HG02981 (cell line): ENCODE measurements around the gene CKAP5.

ENCODE experiments used
- ATAC-seq: cut with Tn5 transposase; IDR thresholded peaks from one replicate; pipeline ENCODE4 v1.9.1; 2021; ENCODE audit warnings: mild to moderate bottlenecking, moderate library complexity; ENCODE audit not compliant: unreplicated experiment

Gene CKAP5

DNA sequence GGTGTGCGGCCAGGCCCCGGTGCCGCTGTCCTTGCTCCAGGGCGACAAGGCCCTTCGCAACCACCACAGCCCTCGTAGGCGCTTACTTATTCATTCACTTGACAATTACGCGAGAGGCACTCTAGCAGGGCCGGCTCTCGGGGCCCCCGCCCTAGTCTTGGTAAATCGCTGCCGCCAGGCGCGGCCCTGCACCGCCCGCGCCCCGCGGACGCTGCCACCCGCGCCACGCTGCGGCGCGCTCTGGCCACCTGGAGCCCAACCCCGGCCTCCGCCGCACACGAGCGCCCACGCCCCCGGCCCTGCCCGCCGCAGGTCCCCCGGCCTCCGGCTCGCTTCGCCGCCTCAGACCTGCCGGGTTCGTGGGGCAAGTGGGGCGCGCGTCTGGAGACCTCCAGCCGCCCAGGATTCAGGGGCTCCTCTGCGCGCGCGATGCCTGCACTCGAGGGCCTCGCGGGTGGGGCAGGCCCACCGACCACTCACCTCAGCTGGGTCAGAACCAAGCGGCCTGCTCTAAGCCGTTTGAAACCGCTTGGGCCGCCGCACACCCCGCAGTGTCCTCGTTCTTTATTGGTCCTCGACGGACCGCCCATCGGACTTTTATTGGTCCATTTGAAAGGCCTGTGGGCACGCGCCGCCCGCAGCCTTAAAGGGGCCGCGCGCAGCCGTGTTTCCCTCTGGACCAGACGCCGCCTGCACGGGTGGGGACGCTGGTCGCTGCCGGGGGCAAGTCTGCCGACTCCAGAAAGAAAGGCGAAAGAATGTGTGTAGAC is at the start of gene CKAP5:
Gene CKAP5 (minus strand): TSS at position 541 of the 770 bp plus-strand sequence. CDS start 25,049 bp downstream, outside the sequence.
- peak; percentile 92 for ATAC-seq

DNA sequence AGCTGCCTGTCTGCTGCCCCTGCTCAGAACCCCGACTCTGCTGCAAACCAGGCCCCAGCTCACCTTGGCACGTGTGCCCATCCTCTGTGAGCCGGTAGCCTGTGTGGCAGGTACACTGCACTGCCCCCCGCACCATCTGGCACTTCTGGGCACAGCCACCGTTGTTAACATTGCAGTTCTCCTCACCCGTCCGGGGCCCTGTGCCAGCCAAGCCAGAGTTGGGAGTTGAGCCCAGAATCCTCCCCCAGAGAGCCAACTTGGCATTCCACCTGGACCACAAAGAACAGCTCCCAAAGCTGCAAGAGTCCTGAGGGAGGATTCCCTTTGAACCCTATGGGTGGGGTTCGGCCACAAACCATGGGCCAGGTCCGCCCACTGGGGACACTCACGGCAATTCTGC is 49.7 kb upstream of the CKAP5 start:
- ATAC-seq: no peak

GRCh38 chr11:46894961-46895360 is 48.9 kb upstream of the CKAP5 start:
- no peak for ATAC-seq

DNA sequence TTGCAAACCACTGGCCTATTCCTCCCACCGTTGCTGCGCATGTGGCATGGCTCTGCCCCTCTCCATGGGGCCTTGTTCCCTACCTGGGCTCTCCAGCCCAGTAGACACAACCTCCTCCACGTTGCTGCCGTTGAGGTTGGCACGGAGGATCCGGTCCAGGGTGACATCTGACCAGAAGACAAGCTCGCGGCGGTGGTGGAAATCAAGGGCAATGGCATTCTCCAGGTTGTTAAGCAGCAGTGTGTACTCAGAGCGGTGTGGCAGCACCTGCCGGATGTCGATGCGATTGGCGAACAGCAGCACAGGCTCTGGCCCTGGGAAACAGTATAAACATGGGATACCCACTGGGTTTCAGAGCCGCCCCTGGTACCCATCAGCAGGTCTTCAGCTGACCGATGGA is 48.4 kb upstream of the CKAP5 start:
- no peak for ATAC-seq

- no peak for ATAC-seq
These were observed 46.8 kb upstream of the CKAP5 start for GRCh38 chr11:46892838-46893237.

- no peak for ATAC-seq
These were observed 46.0 kb upstream of the CKAP5 start for GRCh38 chr11:46892109-46892508.

DNA sequence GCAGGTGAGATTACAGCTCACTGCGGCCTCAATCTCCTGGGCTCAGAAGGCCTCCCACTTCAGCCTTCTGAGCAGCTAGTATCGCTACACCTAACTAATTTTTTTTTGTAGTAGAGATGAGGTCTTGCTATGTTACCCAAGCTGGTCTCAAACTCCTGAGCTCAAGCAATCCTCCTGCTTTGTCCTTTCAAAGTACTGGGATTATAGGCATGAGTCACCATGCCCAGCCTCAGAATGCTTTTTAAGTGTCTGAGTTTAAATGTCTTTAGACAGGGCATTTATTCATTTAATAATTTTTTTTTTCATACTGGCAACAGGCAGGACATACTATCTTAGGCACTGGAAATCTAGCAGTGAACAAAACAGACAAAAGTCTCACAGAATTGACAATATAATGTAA is 44.6 kb upstream of the CKAP5 start:
- ATAC-seq: no peak

DNA sequence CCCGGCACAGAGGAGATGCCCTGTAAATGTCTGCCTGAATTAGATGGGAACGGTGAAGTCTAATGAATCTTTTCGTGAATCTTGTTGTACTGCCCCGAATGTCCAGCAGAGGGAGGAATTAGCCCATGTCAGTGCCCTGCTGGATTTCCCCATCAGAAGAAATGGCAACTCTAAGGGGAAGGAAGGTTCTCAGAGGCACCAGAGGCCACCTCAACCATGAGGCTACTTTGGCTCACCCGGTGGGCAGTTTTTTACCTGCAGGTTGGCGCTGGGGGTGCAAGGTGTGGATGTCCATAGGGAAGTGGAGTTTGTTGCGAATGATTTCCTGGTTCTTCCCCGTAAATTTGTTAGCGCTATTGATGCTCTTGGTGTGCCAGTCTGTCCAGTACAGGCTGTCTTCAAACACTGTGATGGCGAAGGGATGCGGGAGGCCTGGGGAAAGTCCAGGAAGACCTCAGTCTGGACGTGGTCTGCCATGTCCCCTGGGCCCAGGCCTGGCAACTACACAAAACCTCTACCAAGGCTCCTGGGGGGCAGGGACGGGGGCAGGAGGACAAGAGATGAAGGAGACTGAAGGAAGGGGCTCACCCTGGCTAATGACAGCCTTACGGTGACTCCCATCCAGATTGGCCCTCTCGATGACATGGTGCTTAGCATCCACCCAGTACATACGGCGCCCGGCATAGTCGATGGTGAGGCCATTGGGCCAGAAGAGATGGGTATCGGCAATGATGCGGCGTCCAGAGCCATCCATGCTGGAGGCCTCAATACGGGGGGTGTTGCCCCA is 43.8 kb upstream of the CKAP5 start:
- ATAC-seq: no peak

- ATAC-seq: no peak
These were observed 43.2 kb upstream of the CKAP5 start for GRCh38 chr11:46889251-46889650.

- ATAC-seq: no peak
These were observed 42.6 kb upstream of the CKAP5 start for GRCh38 chr11:46888636-46889035.

- ATAC-seq: no peak
These were observed 40.1 kb upstream of the CKAP5 start for GRCh38 chr11:46886211-46886610.

- ATAC-seq: no peak
These were observed 33.0 kb upstream of the CKAP5 start for GRCh38 chr11:46879056-46879585.

DNA sequence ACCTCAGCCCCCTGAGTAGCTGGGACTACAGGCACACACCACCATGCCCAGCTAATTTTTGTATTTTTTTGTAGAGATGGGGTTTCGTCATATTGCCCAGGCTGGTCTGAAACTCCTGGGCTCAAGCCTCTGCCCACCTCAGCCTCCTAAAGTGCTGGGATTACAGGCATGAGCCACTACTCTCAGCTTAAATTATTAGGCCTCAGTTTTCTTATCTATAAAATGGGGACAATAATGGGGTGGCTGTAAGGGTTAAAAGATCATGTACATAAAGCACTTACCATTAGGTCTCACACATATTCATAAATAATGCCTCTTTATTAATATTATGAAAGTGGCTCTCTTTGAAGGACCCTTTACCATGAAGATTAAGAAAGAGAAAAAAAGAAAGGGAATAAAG is 31.5 kb upstream of the CKAP5 start:
- ATAC-seq: no peak

GRCh38 chr11:46876471-46876870 is 30.4 kb upstream of the CKAP5 start:
- ATAC-seq: no peak

DNA sequence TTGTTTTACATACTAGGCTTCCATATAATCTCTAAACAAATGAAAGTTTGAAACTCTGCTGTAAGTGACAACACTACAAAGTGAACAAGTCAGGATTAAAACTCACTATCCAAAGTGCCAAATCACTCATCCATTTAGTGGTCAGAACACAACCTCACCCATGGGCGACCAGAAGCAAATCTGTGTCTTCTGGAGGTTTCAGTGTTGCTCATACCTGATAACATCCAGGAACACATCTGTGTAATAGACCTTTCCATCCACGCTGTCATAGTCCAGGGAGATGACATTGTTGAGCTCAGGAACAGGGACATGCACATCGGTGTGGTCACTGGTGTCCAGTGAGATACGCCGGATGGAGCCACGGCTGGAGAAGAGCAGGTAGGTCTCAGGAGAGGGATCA is 28.5 kb upstream of the CKAP5 start:
- no peak for ATAC-seq

GRCh38 chr11:46868912-46869311 is 22.8 kb upstream of the CKAP5 start:
- no peak for ATAC-seq

DNA sequence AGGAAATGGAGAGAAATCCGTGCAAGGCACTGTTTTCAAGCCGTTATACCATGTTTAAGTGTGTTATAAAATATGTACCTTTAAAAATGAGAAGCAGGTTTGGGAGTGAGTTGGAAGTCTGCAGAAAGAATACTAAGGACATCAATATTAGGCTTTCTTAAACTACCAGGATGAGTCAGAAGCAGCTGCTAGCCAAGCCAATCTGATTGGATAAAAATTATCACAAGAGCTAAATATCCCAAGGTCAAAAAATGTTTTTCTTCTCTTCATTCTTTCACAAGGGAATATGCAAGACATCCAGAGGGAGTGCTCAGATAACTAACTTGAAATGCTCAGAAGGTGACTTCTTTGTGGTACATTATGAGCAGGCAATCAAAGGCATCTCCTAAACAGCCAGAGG is 19.3 kb upstream of the CKAP5 start:
- no peak for ATAC-seq

GRCh38 chr11:46860218-46860617 is 14.1 kb upstream of the CKAP5 start:
- ATAC-seq: no peak

DNA sequence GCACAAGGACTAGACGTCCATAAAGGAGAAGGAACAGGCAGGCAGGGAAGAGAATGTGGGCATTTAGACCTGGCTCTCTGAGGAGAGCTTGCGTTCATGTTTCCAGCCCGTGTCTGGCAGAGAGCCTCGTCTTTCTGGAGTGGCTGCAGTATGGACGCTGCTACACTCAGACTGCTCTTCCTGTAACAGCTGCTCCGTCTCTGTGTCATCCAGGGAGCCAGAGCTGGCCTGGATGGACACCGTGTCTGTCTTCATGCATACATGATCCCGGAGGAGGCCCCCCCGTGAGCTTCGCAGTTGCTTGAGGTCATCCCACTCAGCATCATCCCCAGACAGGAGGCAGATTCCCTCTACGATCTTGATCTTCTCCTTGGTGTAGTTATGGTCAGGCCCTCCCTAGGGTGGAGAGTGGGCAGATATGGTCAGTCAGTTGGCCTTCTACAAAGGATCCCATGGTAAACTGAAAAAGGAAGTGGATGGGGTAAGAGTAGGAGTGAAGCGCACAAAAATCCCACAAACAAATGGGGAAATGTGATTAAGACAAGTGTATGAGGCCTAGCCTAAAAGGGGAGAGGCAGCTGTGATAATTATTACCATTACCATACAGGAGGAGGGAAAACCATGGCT is 13.0 kb upstream of the CKAP5 start:
- ATAC-seq: no peak

DNA sequence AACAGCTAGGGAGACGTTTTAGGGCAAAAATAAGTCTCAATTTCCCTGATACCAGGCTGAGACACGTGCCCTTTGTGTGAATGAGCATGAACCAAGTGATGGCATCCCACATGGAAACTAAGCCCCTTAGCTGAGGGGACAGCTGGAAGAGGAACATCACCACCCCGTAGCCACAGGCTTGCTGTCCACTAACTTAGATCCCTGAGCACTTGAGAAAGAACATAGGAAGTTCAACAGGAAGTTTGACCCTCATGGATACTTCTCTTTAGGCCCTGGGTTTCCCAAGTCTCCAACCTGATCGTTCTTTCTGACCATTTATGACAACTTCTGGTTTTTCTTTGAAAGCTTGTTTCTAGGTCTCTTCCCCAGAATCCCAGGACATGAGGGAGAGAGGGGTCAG is 11.6 kb upstream of the CKAP5 start:
- no peak for ATAC-seq

DNA sequence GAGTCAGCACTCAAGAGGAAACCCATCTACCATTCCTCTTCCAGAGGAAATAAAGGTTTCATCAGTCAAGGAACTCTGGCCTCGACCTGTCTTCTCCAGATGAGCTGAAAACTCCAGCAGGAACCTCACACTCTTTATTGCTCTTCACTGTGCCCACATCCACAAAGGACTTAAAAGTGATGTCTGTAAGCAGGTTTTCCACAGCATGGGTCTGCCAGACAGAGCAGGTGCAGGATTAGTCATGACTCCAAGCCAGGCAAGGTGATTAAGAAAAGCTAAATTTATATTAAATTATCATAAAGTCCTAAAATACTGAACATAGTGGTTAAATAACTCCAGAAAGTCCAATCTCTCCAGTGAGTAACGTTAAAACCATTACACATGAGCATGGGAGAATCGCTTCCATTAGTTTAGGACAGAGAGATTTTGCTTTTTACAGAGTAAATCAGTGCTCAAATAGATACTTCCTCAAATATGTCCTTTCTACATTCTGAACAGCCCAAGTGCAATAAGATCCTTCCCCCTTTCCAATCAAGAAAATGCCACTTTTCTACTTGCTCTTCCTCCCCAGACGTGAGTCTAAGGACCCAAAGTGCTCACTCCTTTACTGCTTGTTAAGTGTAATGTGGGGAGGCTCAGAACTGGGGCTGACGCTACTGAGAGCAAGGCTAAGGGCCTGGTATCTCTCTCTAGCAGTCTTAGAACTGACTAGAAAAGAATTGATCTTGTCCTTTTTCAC is 10.7 kb upstream of the CKAP5 start:
- ATAC-seq: no peak
